Cardiac fibroblast (primary cell): ENCODE results near the gene UQCC5.
"Not testable (repeated sequence)": the region's sequence is repeated elsewhere in the genome, so short reads cannot be mapped to it uniquely, and the experiment has no call there.

Source experiments
- DNase-seq, 2 donors: peaks; one replicate each; pipeline versions ENCODE4 v3.0.0 to v3.0.0-alpha.2; 2010; ENCODE audit warnings: low read depth in 2 of 2
- H3K4me3 ChIP-seq, 2 donors: replicated peaks in 1 of 2; 1 replicate in 1 of 2; 2 replicates in 1 of 2; pipeline ENCODE4 v1.5.1; 2011; ENCODE audit warnings: low read depth in 2 of 2, low read length in 2 of 2, mild to moderate bottlenecking in 2 of 2, moderate library complexity in 1 of 2
- CTCF ChIP-seq: IDR thresholded peaks from one replicate; pipeline ENCODE4 v1.5.1; 2011; ENCODE audit warnings: low read depth, mild to moderate bottlenecking, low read length, inconsistent platforms

Gene UQCC5

GRCh38 chr3:52522651-52523251 lies 13.7 kb upstream of the UQCC5 start:
- DNase-seq, result no peak
- H3K4me3 ChIP-seq, result no peak overlapping the region
- TF ChIP-seq CTCF, result no peak

GRCh38 chr3:52523386-52524257 lies 12.8 kb upstream of the UQCC5 start:
- TF ChIP-seq CTCF, result no peak
- DNase-seq, result no peak
- no peak overlapping the region for H3K4me3 ChIP-seq

DNA sequence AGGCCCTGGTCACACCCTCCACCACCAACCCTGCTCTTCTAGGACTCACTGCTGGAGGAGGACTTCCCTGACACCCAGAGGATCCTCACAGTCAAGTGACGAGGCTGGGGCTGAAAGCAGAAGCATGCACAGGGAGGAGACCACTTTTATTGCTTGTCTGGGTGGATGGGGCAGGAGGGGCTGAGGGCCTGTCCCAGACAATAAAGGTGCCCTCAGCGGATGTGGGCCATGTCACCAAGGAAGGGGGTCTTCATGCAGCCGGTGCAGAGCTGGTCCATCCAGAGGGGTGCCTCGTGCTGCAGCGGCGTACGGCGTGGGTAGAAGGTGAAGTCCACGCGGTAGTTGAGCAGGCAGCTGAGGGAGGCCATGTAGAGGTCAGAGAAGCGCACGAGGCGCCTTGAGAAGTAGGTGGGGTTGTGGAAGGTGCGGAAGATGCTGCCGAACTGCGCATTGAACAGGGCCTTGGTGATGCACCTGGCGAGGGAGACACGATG lies 12.1 kb upstream of the UQCC5 start:
- H3K4me3 ChIP-seq, result no peak overlapping the region
- TF ChIP-seq CTCF, result no peak
- DNase-seq, result no peak

GRCh38 chr3:52524752-52525679 lies 11.4 kb upstream of the UQCC5 start:
- H3K4me3 ChIP-seq, result no peak overlapping the region
- TF ChIP-seq CTCF, result no peak
- DNase-seq, result peak in 1 of 2 donors; percentile 32

DNA sequence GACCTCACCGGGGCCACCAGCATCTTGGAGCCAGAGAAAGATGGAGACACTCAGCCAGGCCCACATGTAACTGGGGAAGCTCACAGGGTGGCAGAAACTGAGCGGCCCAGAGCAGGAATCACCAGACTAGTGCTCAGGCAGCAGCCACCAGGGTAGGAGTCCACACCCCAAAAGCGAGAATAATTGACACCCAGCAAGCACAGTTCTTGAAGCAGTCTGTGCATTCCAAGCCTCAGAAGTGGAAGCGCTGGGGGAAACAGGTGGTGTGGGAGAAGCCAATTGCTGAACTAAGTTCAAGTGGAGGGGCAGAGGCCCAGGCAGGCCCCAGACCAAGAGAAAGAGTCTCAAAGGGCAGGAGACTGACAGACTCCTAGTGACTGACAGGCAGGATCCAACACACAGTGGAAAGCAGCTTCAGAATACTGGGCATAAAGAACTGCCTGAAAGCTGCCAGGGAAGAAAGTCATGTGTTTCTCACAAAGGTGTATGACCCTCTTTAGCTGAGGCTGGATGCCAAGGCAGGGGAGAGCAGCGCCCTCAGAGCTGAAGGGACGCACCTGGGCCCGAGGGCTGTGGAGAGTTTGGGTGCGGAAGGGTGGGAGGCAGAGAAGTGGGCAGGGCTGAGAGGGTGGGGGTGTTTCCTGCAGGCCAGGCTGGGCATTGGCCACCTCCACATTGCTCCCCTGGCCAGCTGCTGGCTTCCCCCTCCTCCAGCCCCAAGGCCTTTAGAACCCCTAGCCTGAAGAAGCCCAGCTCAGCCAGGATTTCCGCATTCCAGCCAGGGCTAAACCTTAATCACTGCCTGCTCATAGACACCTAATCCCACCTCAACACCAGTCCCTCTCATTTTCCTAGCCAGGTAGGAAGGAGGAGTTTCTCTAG lies 10.5 kb upstream of the UQCC5 start:
- no peak for DNase-seq
- no peak for TF ChIP-seq CTCF
- no peak overlapping the region for H3K4me3 ChIP-seq

GRCh38 chr3:52526671-52527038 lies 9.8 kb upstream of the UQCC5 start:
- not testable (repeated sequence) for DNase-seq, H3K4me3 ChIP-seq
